Panc1 (cell line): ENCODE measurements around the gene CHST9. TPM values are rescaled to one million over a fixed set of nuclear protein-coding genes. Genes with fewer than 3 reads are reported as not detected.

Experiments used
- ATAC-seq: fragments of 200-7000 bp; cut with Tn5 transposase; 2 replicates; pipeline ENCODE4 v1.9.1; 2020; ENCODE audit warnings: mild to moderate bottlenecking, moderate library complexity
- BruUV-seq: library from RNA; stranded (reverse); fragments of 400-500 nt; replicated peaks from 2 replicates; lab custom pipeline; 2021; lab: Mats Ljungman, UMichigan
- CTCF ChIA-PET: fragments of 300-600 bp; sonication (Branson Sonifier 250); formaldehyde crosslinking; loops from one replicate; lab custom pipeline; 2022; ENCODE audit warnings: antibody characterized with exemption; lab: Charles Lee
- POLR2A ChIA-PET: fragments of 300-600 bp; sonication (Branson Sonifier 250); formaldehyde crosslinking; loops from one replicate; lab custom pipeline; 2022; ENCODE audit warnings: antibody characterized with exemption; lab: Charles Lee
- DNase-seq: peaks from one replicate; pipeline ENCODE4 v3.0.0-alpha.2; 2010; ENCODE audit warnings: low read depth, low spot score
- H3K27ac ChIP-seq: 2 replicates; pipeline ENCODE4 v1.5.1; 2011; ENCODE audit warnings: mild to moderate bottlenecking, low read length, inconsistent platforms
- H3K27me3 ChIP-seq: fragments of 200-500 bp; sonication (Bioruptor generic); 2 replicates; pipeline ENCODE4 v1.6.0; 2014; ENCODE audit warnings: low read length, inconsistent platforms; ENCODE audit not compliant: control insufficient read depth, insufficient read depth
- H3K36me3 ChIP-seq: fragments of 200-500 bp; sonication (Bioruptor generic); 2 replicates; pipeline ENCODE4 v1.5.1; 2014; ENCODE audit warnings: inconsistent platforms, mild to moderate bottlenecking, low read length, moderate library complexity; ENCODE audit not compliant: control insufficient read depth, insufficient read depth
- H3K4me1 ChIP-seq: 2 replicates; pipeline ENCODE4 v1.5.1; 2011; ENCODE audit warnings: inconsistent platforms, mild to moderate bottlenecking, low read length, moderate library complexity; ENCODE audit not compliant: control insufficient read depth, insufficient read depth
- H3K4me3 ChIP-seq, 2 experiments: 2 replicates each; pipeline ENCODE4 v1.5.1; 2011 to 2012; ENCODE audit warnings: low read depth in 2 of 2, low read length in 2 of 2, mild to moderate bottlenecking in 2 of 2, inconsistent platforms in 1 of 2, moderate library complexity in 1 of 2
- H3K9me3 ChIP-seq: fragments of 200-500 bp; sonication (Bioruptor generic); 2 replicates; pipeline ENCODE4 v1.5.1; 2014; ENCODE audit warnings: low read depth, mild to moderate bottlenecking, inconsistent platforms, low read length, moderate library complexity; ENCODE audit not compliant: control insufficient read depth, insufficient read depth
- POLR2AphosphoS5 ChIP-seq: IDR thresholded peaks from 2 replicates; pipeline ENCODE4 v1.6.1; 2012; ENCODE audit warnings: mild to moderate bottlenecking, low read depth, low read length, moderate library complexity
- SIN3A ChIP-seq: IDR thresholded peaks from 2 replicates; pipeline ENCODE4 v1.6.1; 2012; ENCODE audit warnings: low read depth, mild to moderate bottlenecking, low read length, moderate library complexity, borderline replicate concordance; ENCODE audit not compliant: insufficient read depth
- TCF7L2 ChIP-seq: IDR thresholded peaks from 2 replicates; pipeline ENCODE4 v1.6.1; 2011; ENCODE audit warnings: mild to moderate bottlenecking, low read depth, low read length, inconsistent platforms
- in situ Hi-C: cut with HindIII; loops from 2 replicates; pipeline ENCODE4 v1.10.0; 2016; ENCODE audit warnings: low sequenced_read_pairs, low pct_unique_long_range_greater_than_20kb
- intact Hi-C: fragments of 100-400 bp; cut with micrococcal nuclease; formaldehyde crosslinking; loops from one replicate; pipeline ENCODE4 v1.10.0; 2022; ENCODE audit not compliant: unreplicated experiment
- total RNA-seq: library from RNA; stranded (reverse); gene quantifications from one replicate; pipeline ENCODE4 v1.2.1, GENCODE V29; 2021; ENCODE audit not compliant: unreplicated experiment
- TF ChIP-seq, protein P1 (sequence below): fragments of 450-650 bp; IDR thresholded peaks from 2 replicates; pipeline ENCODE4 v1.5.1; 2017; ENCODE audit warnings: mild to moderate bottlenecking
- TF ChIP-seq, protein P2 (sequence below), 2 experiments: IDR thresholded peaks; 2 replicates each; pipeline ENCODE4 v1.6.1; 2011 to 2012; ENCODE audit warnings: low read depth in 2 of 2, control low read depth in 1 of 2, low read length in 1 of 2, mild to moderate bottlenecking in 1 of 2, moderate library complexity in 1 of 2; ENCODE audit not compliant: insufficient read depth in 1 of 2

CHST9 gene
- total RNA-seq, 1 experiment from 2014 or later, result 0.05 TPM

DNA sequence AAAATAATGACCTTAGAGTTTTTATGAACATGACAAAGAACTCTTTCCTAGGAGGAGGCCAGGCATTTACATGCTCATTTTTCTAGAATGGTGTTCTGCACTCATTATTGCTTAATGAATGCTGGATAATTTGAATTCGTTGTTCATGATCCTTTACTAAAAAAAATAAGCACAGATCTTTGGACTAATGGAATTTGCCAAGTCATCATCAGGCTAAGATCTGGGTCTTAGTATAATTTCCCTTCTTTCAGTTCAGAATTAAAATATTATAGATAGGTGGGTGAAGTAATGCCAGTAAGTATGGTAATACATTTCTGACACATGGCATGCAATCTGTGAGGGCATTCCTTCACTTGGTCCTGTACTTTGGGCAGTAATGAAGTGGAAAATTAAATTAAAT, 175.8 kb downstream of the CHST9 start:
- no peaks in the 10 kb centered on the region for H3K36me3 ChIP-seq
- no peak for DNase-seq
- intact Hi-C loops, result no loop called here
- BruUV-seq, result no TSS peak
- H3K27me3 ChIP-seq, result 0 out of 2 replicates have a peak, but pooled peaks cover 5% of the 10 kb centered on the region
- no peak for ATAC-seq
- TF ChIP-seq TCF7L2, result no peak
- TF ChIP-seq SIN3A, result no peak
- TF ChIP-seq, protein P1, sequence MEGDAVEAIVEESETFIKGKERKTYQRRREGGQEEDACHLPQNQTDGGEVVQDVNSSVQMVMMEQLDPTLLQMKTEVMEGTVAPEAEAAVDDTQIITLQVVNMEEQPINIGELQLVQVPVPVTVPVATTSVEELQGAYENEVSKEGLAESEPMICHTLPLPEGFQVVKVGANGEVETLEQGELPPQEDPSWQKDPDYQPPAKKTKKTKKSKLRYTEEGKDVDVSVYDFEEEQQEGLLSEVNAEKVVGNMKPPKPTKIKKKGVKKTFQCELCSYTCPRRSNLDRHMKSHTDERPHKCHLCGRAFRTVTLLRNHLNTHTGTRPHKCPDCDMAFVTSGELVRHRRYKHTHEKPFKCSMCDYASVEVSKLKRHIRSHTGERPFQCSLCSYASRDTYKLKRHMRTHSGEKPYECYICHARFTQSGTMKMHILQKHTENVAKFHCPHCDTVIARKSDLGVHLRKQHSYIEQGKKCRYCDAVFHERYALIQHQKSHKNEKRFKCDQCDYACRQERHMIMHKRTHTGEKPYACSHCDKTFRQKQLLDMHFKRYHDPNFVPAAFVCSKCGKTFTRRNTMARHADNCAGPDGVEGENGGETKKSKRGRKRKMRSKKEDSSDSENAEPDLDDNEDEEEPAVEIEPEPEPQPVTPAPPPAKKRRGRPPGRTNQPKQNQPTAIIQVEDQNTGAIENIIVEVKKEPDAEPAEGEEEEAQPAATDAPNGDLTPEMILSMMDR, result no peak
- no peak for TF ChIP-seq POLR2AphosphoS5
- TF ChIP-seq, protein P2, sequence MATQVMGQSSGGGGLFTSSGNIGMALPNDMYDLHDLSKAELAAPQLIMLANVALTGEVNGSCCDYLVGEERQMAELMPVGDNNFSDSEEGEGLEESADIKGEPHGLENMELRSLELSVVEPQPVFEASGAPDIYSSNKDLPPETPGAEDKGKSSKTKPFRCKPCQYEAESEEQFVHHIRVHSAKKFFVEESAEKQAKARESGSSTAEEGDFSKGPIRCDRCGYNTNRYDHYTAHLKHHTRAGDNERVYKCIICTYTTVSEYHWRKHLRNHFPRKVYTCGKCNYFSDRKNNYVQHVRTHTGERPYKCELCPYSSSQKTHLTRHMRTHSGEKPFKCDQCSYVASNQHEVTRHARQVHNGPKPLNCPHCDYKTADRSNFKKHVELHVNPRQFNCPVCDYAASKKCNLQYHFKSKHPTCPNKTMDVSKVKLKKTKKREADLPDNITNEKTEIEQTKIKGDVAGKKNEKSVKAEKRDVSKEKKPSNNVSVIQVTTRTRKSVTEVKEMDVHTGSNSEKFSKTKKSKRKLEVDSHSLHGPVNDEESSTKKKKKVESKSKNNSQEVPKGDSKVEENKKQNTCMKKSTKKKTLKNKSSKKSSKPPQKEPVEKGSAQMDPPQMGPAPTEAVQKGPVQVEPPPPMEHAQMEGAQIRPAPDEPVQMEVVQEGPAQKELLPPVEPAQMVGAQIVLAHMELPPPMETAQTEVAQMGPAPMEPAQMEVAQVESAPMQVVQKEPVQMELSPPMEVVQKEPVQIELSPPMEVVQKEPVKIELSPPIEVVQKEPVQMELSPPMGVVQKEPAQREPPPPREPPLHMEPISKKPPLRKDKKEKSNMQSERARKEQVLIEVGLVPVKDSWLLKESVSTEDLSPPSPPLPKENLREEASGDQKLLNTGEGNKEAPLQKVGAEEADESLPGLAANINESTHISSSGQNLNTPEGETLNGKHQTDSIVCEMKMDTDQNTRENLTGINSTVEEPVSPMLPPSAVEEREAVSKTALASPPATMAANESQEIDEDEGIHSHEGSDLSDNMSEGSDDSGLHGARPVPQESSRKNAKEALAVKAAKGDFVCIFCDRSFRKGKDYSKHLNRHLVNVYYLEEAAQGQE (IDR thresholded peaks at IDR 0.05; ENCODE audit: insufficient read depth in 1 of 2, low read depth in 2 of 2, low read length in 1 of 2), result no peak
- no peak overlapping the region for H3K27ac ChIP-seq
- no peaks in the 10 kb centered on the region for H3K4me1 ChIP-seq
- ChIA-PET CTCF (no interaction called here), POLR2A (no interaction called here)
- in situ Hi-C loops, result no loop called here
- no peaks in the 10 kb centered on the region for H3K9me3 ChIP-seq
- H3K4me3 ChIP-seq, result no peak overlapping the region

DNA sequence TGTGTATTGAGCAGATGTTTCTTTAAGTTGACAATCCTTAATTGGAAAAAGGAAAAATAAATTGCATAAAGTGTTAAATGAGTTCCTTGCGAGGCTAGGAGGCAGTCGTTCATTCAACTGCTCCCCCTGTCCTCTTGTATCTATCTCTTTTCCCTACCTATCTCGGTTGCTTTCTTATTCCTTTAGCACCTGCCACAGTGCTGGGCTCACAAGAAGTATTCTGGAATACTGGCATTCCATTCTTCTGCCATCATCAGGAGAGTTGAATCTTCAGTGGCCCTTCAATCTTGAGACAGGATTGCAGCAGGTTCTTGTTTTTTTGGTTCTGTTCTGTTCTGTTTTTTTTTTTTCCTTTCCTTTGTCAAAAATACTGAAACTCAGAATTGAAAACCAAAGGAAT, 176.5 kb downstream of the CHST9 start:
- POLR2A ChIA-PET, result no interaction called here
- ATAC-seq, result no peak

More for the DNA sequence above, 176.5 kb downstream of the CHST9 start:
- 0 out of 2 replicates have a peak, but pooled peaks cover 5% of the 10 kb centered on the region for H3K27me3 ChIP-seq
- no peaks in the 10 kb centered on the region for H3K9me3 ChIP-seq
- DNase-seq, result no peak
- TF ChIP-seq TCF7L2 (no peak), SIN3A (no peak), POLR2AphosphoS5 (no peak)
- TF ChIP-seq, protein P1, result no peak
- TF ChIP-seq, protein P2 (IDR thresholded peaks at IDR 0.05; ENCODE audit: insufficient read depth in 1 of 2, low read depth in 2 of 2, low read length in 1 of 2), result no peak
- H3K4me1 ChIP-seq, result no peaks in the 10 kb centered on the region
- intact Hi-C loops (no loop called here), in situ Hi-C loops (no loop called here)
- CTCF ChIA-PET, result no interaction called here
- BruUV-seq, result no TSS peak
- no peak overlapping the region for H3K4me3 ChIP-seq
- H3K27ac ChIP-seq, result no peak overlapping the region
- no peaks in the 10 kb centered on the region for H3K36me3 ChIP-seq
